ENCODE results near the gene SH3RF3. TPM values are rescaled to one million over a fixed set of nuclear protein-coding genes. Genes with fewer than 3 reads are reported as not detected.

The SH3RF3 gene
- total RNA-seq, 1 experiment from 2014 or later, result not detected

- no peaks in the 10 kb centered on the region; the same call in none of the 2 replicates for H3K27me3 ChIP-seq (ENCODE audit: insufficient read depth, low read length)
- no peak overlapping the region for H2AFZ ChIP-seq (ENCODE audit: low read depth, low read length, poor library complexity, severe bottlenecking)
- no peak overlapping the region for H3K27ac ChIP-seq (ENCODE audit: low read depth, low read length)
- H3K4me1 ChIP-seq (ENCODE audit: control insufficient read depth in 1 of 2, insufficient read depth in 2 of 2, low read length in 2 of 2), result no peaks in the 10 kb centered on the region
- H3K4me3 ChIP-seq (replicated peaks in 1 of 2; ENCODE audit: low read depth in 1 of 2, low read length in 2 of 2), result no peak overlapping the region
- no peaks in the 10 kb centered on the region for H4K20me1 ChIP-seq (ENCODE audit: insufficient read depth)
- H3K36me3 ChIP-seq (ENCODE audit: control insufficient read depth in 1 of 2, insufficient read depth in 2 of 2, low read length in 2 of 2), result no peaks in the 10 kb centered on the region
- ATAC-seq, result no peak
- H3K9me3 ChIP-seq (ENCODE audit: control insufficient read depth in 1 of 2, insufficient read depth in 1 of 2, low read depth in 1 of 2, low read length in 2 of 2), result no peaks in the 10 kb centered on the region
- no peaks in the 10 kb centered on the region for H3K79me2 ChIP-seq (ENCODE audit: insufficient read depth, low read length)
- no peak for TF ChIP-seq YY1 (IDR thresholded peaks at IDR 0.05; ENCODE audit: extremely low read depth, insufficient replicate concordance, low read depth, low read length)
- no peak for TF ChIP-seq EZH2phosphoT487 (IDR thresholded peaks at IDR 0.05; ENCODE audit: borderline replicate concordance)
- no peak for TF ChIP-seq POLR2AphosphoS5 (IDR thresholded peaks at IDR 0.05; ENCODE audit: low read depth, low read length)
- TF ChIP-seq REST (IDR thresholded peaks at IDR 0.05; ENCODE audit: low read depth), result no peak
- no peak for TF ChIP-seq EGR1 (IDR thresholded peaks at IDR 0.05; ENCODE audit: low read depth)
- ChIA-PET POLR2A (no interaction called here), CTCF (no interaction called here), RAD21 (ENCODE audit: low non-redundant PET in 1 of 2, low total read pairs in 2 of 2, uncharacterized antibody in 2 of 2, unreplicated experiment in 2 of 2) (interaction anchor here in 1 of 2 experiments (0.7 kb wide), 1 partner anchor 1182 kb away, joined by 3 read pairs; no protein-coding TSS in a partner anchor)
- BruUV-seq (replicated peaks), result no TSS peak
- intact Hi-C loops (cut with micrococcal nuclease), result loop anchor here (2.0 kb wide), 1 partner anchor 269 kb away; the partner anchor contains the start of gene SH3RF3
- no peak for DNase-seq (ENCODE audit: low read depth, low spot score)
- no peak overlapping the region for H3K4me2 ChIP-seq (ENCODE audit: low read length)
- H3K9ac ChIP-seq (ENCODE audit: low read length), result no peak overlapping the region
- no peaks in the 10 kb centered on the region for H3K9me2 ChIP-seq (ENCODE audit: insufficient read depth)
Measured at GRCh38 chr2:109397893-109398292, 268.9 kb downstream of the SH3RF3 start.

Measured in HCT116 (cell line).